ENCODE measurements around the gene PDXDC1. TPM values are rescaled to one million over a fixed set of nuclear protein-coding genes. Genes with fewer than 3 reads are reported as not detected.
"Not testable (repeated sequence)": the region's sequence is repeated elsewhere in the genome, so short reads cannot be mapped to it uniquely, and the experiment has no call there.

Gene PDXDC1
- polyA plus RNA-seq (2013) = 90.1 and 92.1 TPM in 2 replicates

GRCh38 chr16:14974656-14975417 lies at the start of gene PDXDC1:
PDXDC1 (plus strand) TSS chr16:14975026; CDS start chr16:14975200, 174 bp downstream.
- H3K79me2 ChIP-seq (ENCODE audit: control insufficient read depth, insufficient read depth, low read length, poor library complexity) = peaks cover 17% of the 10 kb centered on the region
- peak within 1 kb of the TSS; percentile 100 for H3K4ac ChIP-seq (ENCODE audit: low read depth, low read length)
- peak within 1 kb of the TSS; percentile 99 for H4K12ac ChIP-seq (ENCODE audit: low read depth, low read length)
- peak within 1 kb of the TSS; percentile 76 for H3K4me2 ChIP-seq (ENCODE audit: low read length)
- H2BK12ac ChIP-seq (ENCODE audit: low read length); H3K23ac ChIP-seq (ENCODE audit: low read length); H3K27me3 ChIP-seq (ENCODE audit: insufficient read depth, low read length); H3K36me3 ChIP-seq (ENCODE audit: control insufficient read depth in 1 of 2, insufficient read depth in 2 of 2, low read length in 2 of 2); H3K9me3 ChIP-seq (ENCODE audit: insufficient read depth, low read depth, low read length); H3K4me1 ChIP-seq (ENCODE audit: control insufficient read depth in 1 of 2, insufficient read depth in 2 of 2, low read length in 2 of 2): not testable (repeated sequence)
- peak within 1 kb of the TSS; percentile 96 for H4K91ac ChIP-seq (ENCODE audit: low read depth, low read length)
- H2BK120ac ChIP-seq (ENCODE audit: insufficient read depth, low read length, poor library complexity) = peak within 1 kb of the TSS; percentile 90
- peak within 1 kb of the TSS; percentile 100 for H3K14ac ChIP-seq (ENCODE audit: low read length)
- peak within 1 kb of the TSS; percentile 100 for H4K8ac ChIP-seq (ENCODE audit: low read depth, low read length)
- H3K18ac ChIP-seq (ENCODE audit: low read length) = peak within 1 kb of the TSS; percentile 100
- peak within 1 kb of the TSS; percentile 100 for H2AK5ac ChIP-seq (ENCODE audit: low read length)
- peak within 1 kb of the TSS; percentile 97 for H2BK5ac ChIP-seq (ENCODE audit: low read depth, low read length, poor library complexity)
- peak; percentile 99 for DNase-seq
- H3K27ac ChIP-seq (ENCODE audit: low read depth, low read length) = peak within 1 kb of the TSS; percentile 91
- WGBS (ENCODE audit: extremely low coverage, insufficient coverage, insufficient read length) = no CpG with 5 or more reads among the region's 74 CpGs
- H3K4me3 ChIP-seq (ENCODE audit: low read depth, low read length) = peak within 1 kb of the TSS; percentile 97
- H3K79me1 ChIP-seq (ENCODE audit: low read length) = peaks cover 13% of the 10 kb centered on the region
- H2AFZ ChIP-seq (ENCODE audit: insufficient read depth, low read length, poor library complexity) = peak within 1 kb of the TSS; percentile 100
- H3K9ac ChIP-seq (ENCODE audit: low read length) = peak within 1 kb of the TSS; percentile 88

DNA sequence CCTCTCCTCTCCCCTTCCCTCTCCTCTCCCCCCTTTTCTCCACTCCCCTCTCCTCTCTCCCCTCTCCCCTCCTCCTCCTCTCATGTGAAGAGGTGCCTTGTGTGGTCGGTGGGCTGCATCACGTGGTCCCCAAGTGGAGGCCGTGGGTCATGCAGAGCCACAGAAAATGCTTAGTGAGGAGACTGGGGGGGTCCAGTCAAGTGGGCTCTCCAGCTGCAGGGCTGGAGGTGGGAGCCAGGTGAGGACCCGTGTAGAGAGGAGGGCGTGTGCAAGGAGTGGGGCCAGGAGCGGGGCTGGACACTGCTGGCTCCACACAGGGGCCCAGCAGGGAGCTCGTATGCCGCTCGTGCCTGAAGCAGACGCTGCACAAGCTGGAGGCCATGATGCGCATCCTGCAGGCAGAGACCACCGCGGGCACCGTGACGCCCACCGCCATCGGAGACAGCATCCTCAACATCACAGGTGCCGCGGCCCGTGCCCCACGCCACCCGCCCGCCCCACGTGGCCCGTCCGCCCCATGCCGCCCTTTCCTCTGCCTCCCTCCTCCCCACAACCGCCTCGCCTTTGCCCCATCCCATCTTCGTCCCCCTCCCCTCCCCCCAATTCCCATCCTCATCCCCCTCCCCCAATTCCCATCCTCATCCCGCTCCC lies 46.6 kb upstream of the PDXDC1 start:
- WGBS (ENCODE audit: extremely low coverage, insufficient coverage, insufficient read length) = no CpG with 5 or more reads among the region's 31 CpGs
- DNase-seq = peak in 1 of 2 donors; percentile 0

GRCh38 chr16:14929176-14929575 lies 45.6 kb upstream of the PDXDC1 start:
- not testable (repeated sequence) for H2BK120ac ChIP-seq (ENCODE audit: insufficient read depth, low read length, poor library complexity); H3K4ac ChIP-seq (ENCODE audit: low read depth, low read length)

More for the DNA sequence above, 46.6 kb upstream of the PDXDC1 start:
- H3K9ac ChIP-seq (ENCODE audit: low read length); H3K79me1 ChIP-seq (ENCODE audit: low read length); H3K9me3 ChIP-seq (ENCODE audit: insufficient read depth, low read depth, low read length); H3K79me2 ChIP-seq (ENCODE audit: control insufficient read depth, insufficient read depth, low read length, poor library complexity); H4K91ac ChIP-seq (ENCODE audit: low read depth, low read length); H3K4me3 ChIP-seq (ENCODE audit: low read depth, low read length); H3K27ac ChIP-seq (ENCODE audit: low read depth, low read length); H3K27me3 ChIP-seq (ENCODE audit: insufficient read depth, low read length); H3K4me2 ChIP-seq (ENCODE audit: low read length); H2BK12ac ChIP-seq (ENCODE audit: low read length); H2BK120ac ChIP-seq (ENCODE audit: insufficient read depth, low read length, poor library complexity); H4K12ac ChIP-seq (ENCODE audit: low read depth, low read length); H3K14ac ChIP-seq (ENCODE audit: low read length); H3K23ac ChIP-seq (ENCODE audit: low read length); H3K18ac ChIP-seq (ENCODE audit: low read length); H3K4ac ChIP-seq (ENCODE audit: low read depth, low read length); H4K8ac ChIP-seq (ENCODE audit: low read depth, low read length); H2AK5ac ChIP-seq (ENCODE audit: low read length); H2AFZ ChIP-seq (ENCODE audit: insufficient read depth, low read length, poor library complexity); H2BK5ac ChIP-seq (ENCODE audit: low read depth, low read length, poor library complexity); H3K36me3 ChIP-seq (ENCODE audit: control insufficient read depth in 1 of 2, insufficient read depth in 2 of 2, low read length in 2 of 2); H3K4me1 ChIP-seq (ENCODE audit: control insufficient read depth in 1 of 2, insufficient read depth in 2 of 2, low read length in 2 of 2): not testable (repeated sequence)

GRCh38 chr16:14930246-14930645 lies 44.6 kb upstream of the PDXDC1 start:
- not testable (repeated sequence) for H4K12ac ChIP-seq (ENCODE audit: low read depth, low read length); H3K4me1 ChIP-seq (ENCODE audit: control insufficient read depth in 1 of 2, insufficient read depth in 2 of 2, low read length in 2 of 2); H4K8ac ChIP-seq (ENCODE audit: low read depth, low read length); H3K23ac ChIP-seq (ENCODE audit: low read length); H2AFZ ChIP-seq (ENCODE audit: insufficient read depth, low read length, poor library complexity); H4K91ac ChIP-seq (ENCODE audit: low read depth, low read length); H2AK5ac ChIP-seq (ENCODE audit: low read length); H3K79me2 ChIP-seq (ENCODE audit: control insufficient read depth, insufficient read depth, low read length, poor library complexity); H2BK5ac ChIP-seq (ENCODE audit: low read depth, low read length, poor library complexity); H3K79me1 ChIP-seq (ENCODE audit: low read length); H2BK12ac ChIP-seq (ENCODE audit: low read length); H3K18ac ChIP-seq (ENCODE audit: low read length); H3K14ac ChIP-seq (ENCODE audit: low read length); H2BK120ac ChIP-seq (ENCODE audit: insufficient read depth, low read length, poor library complexity); H3K9ac ChIP-seq (ENCODE audit: low read length); H3K4me2 ChIP-seq (ENCODE audit: low read length); H3K27me3 ChIP-seq (ENCODE audit: insufficient read depth, low read length); H3K9me3 ChIP-seq (ENCODE audit: insufficient read depth, low read depth, low read length); DNase-seq; H3K27ac ChIP-seq (ENCODE audit: low read depth, low read length); H3K4me3 ChIP-seq (ENCODE audit: low read depth, low read length); H3K4ac ChIP-seq (ENCODE audit: low read depth, low read length); H3K36me3 ChIP-seq (ENCODE audit: control insufficient read depth in 1 of 2, insufficient read depth in 2 of 2, low read length in 2 of 2)
- no CpG with 5 or more reads among the region's 25 CpGs for WGBS (ENCODE audit: extremely low coverage, insufficient coverage, insufficient read length)

More at GRCh38 chr16:14929176-14929575, 45.6 kb upstream of the PDXDC1 start:
- H4K91ac ChIP-seq (ENCODE audit: low read depth, low read length); H3K4me2 ChIP-seq (ENCODE audit: low read length); H3K79me2 ChIP-seq (ENCODE audit: control insufficient read depth, insufficient read depth, low read length, poor library complexity); H3K9ac ChIP-seq (ENCODE audit: low read length); H3K27ac ChIP-seq (ENCODE audit: low read depth, low read length); H3K36me3 ChIP-seq (ENCODE audit: control insufficient read depth in 1 of 2, insufficient read depth in 2 of 2, low read length in 2 of 2); H4K12ac ChIP-seq (ENCODE audit: low read depth, low read length); H2BK5ac ChIP-seq (ENCODE audit: low read depth, low read length, poor library complexity); H3K18ac ChIP-seq (ENCODE audit: low read length); H3K4me3 ChIP-seq (ENCODE audit: low read depth, low read length); H3K79me1 ChIP-seq (ENCODE audit: low read length); H2AFZ ChIP-seq (ENCODE audit: insufficient read depth, low read length, poor library complexity); H3K4me1 ChIP-seq (ENCODE audit: control insufficient read depth in 1 of 2, insufficient read depth in 2 of 2, low read length in 2 of 2); DNase-seq; H2BK12ac ChIP-seq (ENCODE audit: low read length); H3K27me3 ChIP-seq (ENCODE audit: insufficient read depth, low read length); H2AK5ac ChIP-seq (ENCODE audit: low read length); H3K14ac ChIP-seq (ENCODE audit: low read length); H3K23ac ChIP-seq (ENCODE audit: low read length); H4K8ac ChIP-seq (ENCODE audit: low read depth, low read length); H3K9me3 ChIP-seq (ENCODE audit: insufficient read depth, low read depth, low read length): not testable (repeated sequence)
- no CpG with 5 or more reads among the region's 26 CpGs for WGBS (ENCODE audit: extremely low coverage, insufficient coverage, insufficient read length)
